HG03045 (cell line): ENCODE measurements around the gene DGUOK.
"Not testable (repeated sequence)": the region's sequence is repeated elsewhere in the genome, so short reads cannot be mapped to it uniquely, and the experiment has no call there.

ENCODE experiments used
- ATAC-seq: cut with Tn5 transposase; IDR thresholded peaks from one replicate; pipeline ENCODE4 v1.9.1; 2021; ENCODE audit warnings: mild to moderate bottlenecking, moderate library complexity; ENCODE audit not compliant: unreplicated experiment

The DGUOK gene

DNA sequence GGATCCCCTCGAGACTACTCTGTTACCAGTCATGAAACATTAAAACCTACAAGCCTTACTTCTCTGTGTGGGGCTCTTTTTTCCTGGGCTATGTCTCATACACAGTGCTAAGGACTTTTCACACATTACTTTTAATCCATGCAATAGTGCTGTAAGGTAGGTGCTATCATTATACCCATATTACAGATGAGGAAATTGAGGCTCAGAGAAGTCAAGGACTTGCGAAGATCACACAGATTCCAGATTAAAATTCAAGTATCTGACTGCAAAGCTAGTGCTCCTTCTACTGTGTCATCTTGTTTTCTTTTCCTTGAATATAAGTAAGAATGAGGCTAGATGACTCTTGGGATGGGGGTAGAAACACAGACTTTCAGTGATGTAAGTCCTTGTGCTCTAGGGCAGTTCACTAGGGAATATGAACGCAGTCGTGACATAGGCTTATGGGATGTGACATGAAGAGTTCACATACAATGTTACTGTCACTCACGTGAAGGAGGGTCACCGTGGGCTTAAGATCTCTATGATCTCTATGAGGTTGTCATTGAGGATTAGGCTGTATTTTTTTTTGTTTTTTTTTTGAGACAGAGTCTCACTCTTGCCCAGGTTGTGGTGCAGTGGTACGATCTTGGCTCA lies 7.0 kb upstream of the DGUOK start:
- no peak for ATAC-seq

- no peak for ATAC-seq
Measured at GRCh38 chr2:73920577-73921545, 5.8 kb upstream of the DGUOK start.

- no peak for ATAC-seq
Measured at GRCh38 chr2:73921581-73921980, 5.1 kb upstream of the DGUOK start.

GRCh38 chr2:73922681-73923080 lies 4.0 kb upstream of the DGUOK start:
- no peak for ATAC-seq

DNA sequence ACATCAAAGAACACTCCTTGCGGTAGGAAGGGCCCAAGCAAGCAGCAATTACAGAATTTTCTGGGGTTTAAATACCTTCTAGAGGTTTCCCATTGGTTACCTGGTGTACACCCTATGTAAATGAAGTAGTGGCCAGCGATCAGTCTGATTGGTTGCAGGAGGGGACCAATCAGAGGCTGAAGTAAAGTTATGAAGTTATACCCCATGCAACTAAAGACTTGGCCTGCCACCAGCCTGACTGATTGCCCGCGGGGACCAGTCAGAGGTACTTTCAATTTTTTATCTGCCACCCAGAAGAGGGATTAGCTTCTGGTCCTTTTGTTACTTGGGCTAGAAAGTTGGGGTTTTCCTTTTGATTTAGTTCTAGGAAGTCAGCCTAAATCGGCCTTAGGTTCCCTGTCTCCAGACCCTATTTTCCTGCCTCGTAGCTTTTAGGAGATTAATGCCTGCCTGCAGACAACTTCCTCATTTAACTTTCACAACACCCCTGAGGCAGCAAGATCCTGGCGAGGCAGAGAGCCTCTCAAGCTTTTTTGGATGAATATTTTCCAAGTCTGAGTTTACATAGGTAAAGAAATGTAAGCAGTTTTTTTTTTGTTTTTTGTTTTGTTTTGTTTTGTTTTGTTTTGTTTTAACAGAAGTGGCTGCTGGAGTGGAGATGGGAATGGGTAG lies 1.5 kb upstream of the DGUOK start:
- ATAC-seq = no peak

- no peak for ATAC-seq
Measured at GRCh38 chr2:73925853-73926492, 707 bp upstream of the DGUOK start.

- no peak for ATAC-seq
Measured at GRCh38 chr2:73927344-73927743, 664 bp downstream of the DGUOK start.

- ATAC-seq = no peak
Measured at GRCh38 chr2:73928963-73929347, 2.3 kb downstream of the DGUOK start.

- no peak for ATAC-seq
Measured at GRCh38 chr2:73930386-73930785, 3.7 kb downstream of the DGUOK start.

DNA sequence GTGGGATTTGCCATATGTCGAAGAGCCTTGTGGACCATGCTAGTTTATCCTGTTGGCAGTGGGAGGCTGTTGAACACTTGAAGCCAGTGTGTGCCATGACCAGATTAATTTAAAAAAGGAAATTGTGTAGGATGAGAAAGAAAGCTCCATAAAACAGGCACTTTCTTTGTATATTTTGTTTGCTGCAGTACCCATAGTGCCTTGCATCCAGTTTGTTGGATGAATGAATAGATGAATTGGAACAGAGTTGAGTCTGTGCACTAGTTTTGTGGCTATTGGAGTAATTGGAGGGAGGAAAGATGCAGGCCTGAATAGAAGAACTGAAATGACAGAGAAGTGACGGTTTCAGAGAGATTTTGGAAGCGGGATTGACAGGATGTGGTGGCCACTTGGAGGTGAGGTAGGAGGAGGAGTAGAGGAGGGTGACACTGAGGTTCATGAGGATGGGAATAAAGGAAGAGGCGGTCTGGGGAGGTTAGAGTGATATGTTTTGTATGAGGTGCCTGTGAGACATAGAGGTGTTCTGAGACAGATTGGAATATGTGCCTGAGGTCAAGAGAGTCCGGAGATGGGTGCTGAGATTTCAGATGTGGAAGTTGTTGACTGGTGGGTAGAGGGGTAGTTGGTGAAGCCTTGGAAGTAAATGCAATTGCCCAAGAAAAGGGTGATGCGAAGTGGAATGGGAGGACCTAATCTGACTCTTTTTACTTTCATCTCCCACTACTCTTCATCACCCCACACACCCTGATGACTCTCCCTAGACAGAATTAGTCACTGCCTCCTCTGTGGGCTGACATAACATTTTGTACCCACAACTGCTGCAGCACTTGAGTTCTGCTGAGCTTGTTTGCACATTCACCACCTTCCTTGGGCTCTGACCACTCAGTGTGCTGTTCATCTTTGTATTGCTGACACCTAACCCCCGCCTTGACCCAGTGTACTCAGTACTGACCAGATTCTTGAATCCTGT lies 5.1 kb downstream of the DGUOK start:
- ATAC-seq = no peak

GRCh38 chr2:73933194-73933593 lies 6.5 kb downstream of the DGUOK start:
- ATAC-seq = no peak

GRCh38 chr2:73935641-73936040 lies 9.0 kb downstream of the DGUOK start:
- ATAC-seq = no peak

DNA sequence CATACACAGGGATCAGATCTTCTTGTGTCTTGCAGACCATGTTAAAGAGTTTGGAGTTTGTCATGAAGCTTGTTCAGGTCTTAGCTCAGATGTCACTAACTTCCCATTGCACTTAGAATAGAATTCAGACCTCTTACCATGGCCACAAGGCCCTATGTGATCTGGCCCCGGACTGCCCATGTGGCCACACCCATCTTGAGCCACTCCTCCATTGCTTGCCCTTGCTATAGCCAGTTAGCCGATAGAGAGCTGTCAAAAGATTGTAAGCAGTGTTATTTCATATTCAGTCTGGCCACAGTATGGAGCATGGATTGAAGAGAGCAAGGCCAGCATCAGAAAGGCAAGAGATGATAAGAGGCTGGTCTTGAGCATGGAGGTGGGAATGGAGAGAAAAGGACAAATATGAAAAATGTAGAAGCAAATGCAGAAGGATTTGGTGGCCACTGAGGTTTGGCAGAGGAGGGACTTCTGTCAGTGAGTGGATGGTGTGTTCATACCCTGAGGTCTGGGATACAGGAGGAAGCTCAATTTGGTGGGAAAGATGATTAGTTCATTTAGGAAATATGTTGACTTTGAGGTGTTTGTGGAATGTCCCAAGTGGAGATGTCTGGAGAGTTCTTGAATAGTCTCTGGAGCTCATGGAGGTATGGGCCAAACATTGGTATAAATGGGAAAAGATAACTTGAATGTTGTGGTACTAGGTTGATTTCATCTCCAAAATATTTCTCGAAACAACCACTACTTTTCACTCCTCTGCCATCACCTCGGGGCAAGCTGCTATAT lies 10.6 kb downstream of the DGUOK start:
- no peak for ATAC-seq

GRCh38 chr2:73937899-73938298 lies 11.2 kb downstream of the DGUOK start:
- no peak for ATAC-seq

DNA sequence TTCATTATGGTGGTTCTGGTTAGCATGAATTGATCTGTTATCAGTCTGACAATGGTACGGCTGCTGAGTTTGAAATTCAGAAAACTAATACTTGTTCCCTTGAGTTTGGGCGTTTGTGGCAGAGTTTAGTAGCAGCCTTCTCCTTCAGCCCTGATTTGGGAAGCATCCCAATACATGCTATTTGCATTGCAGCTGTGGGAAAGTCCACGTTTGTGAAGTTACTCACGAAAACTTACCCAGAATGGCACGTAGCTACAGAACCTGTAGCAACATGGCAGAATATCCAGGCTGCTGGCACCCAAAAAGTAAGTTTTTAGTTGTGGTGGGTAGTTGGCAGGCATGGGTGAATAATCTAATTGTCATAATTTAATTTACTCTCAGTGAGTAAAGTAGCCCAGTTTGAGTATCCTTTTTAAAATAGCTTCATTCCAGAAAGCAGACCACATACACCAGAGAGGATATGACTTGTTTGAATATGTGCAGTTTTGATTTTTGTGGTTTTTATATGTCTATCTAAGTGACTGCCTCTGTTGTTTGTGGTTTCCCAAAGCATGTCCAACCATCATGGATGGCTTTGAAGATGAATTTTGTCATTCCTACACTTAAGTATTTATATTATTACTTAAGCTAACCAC lies 12.2 kb downstream of the DGUOK start:
- no peak for ATAC-seq

- ATAC-seq = no peak
Measured at GRCh38 chr2:73939419-73939818, 12.7 kb downstream of the DGUOK start.

DNA sequence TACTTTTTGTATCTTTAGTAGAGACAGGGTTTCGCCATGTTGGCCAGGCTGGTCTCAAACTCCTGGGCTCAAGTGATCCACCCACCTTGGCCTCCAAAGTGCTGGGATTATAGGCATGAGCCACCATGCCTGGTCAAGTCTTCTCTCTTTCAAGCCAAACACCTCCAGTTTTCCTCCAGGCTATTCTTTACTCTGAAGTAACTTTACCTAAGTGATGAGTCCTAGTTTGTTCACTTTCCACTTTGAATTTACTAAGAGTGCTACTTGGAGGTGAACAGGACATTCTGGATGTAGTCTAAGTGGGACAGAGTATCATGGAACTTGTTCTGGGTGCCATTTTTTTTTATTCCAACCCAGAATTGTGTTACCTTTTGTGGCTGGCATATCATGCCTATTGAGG lies 13.4 kb downstream of the DGUOK start:
- ATAC-seq = not testable (repeated sequence)

GRCh38 chr2:73942664-73943063 lies 16.0 kb downstream of the DGUOK start:
- ATAC-seq = no peak

DNA sequence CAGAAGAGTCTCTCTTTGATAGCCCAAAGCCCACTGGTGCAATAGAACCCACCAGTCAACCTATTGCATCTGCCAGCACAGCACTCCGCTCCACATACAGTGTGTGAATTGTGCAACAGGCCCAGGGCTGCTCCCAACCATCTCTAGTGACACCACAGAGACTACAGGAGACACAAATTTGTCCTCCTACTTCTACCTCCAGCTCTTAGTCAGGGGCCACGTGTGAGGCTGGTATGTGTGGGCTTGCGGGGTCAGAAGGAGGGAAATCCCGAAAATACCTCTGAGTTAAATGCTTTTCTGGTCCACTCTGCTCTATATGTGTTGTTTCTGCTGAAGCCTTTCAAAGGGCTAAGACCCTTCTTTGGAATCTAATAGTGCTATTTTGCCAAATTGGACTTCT lies 18.0 kb downstream of the DGUOK start:
- peak; percentile 62 for ATAC-seq
